Limb (tissue), 2 donors: ENCODE data around the gene ATP11A.
"Not testable (repeated sequence)": the region's sequence is repeated elsewhere in the genome, so short reads cannot be mapped to it uniquely, and the experiment has no call there.

Experiments used
- DNase-seq, 2 donors: peaks; one replicate each; pipeline ENCODE4 v3.0.0-alpha.2; 2016; ENCODE audit errors: extremely low spot score in 2 of 2

The ATP11A gene

GRCh38 chr13:112709316-112709715 is 19.5 kb downstream of the ATP11A start:
- not testable (repeated sequence) for DNase-seq

GRCh38 chr13:112709825-112710783 is 20.3 kb downstream of the ATP11A start:
- DNase-seq = no peak

- no peak for DNase-seq
Measured at GRCh38 chr13:112710855-112711527, 21.2 kb downstream of the ATP11A start.

GRCh38 chr13:112711528-112712265 is 21.9 kb downstream of the ATP11A start:
- peak; percentile 69 to 88 for DNase-seq

GRCh38 chr13:112712451-112713207 is 22.8 kb downstream of the ATP11A start:
- DNase-seq = no peak

GRCh38 chr13:112713517-112714253 is 23.8 kb downstream of the ATP11A start:
- no peak for DNase-seq

GRCh38 chr13:112714376-112715174 is 24.7 kb downstream of the ATP11A start:
- no peak for DNase-seq

- peak in 1 of 2 donors; percentile 36 for DNase-seq
Measured at GRCh38 chr13:112715210-112715609, 25.4 kb downstream of the ATP11A start.

- DNase-seq = no peak
Measured at GRCh38 chr13:112715715-112716460, 26.1 kb downstream of the ATP11A start.

- DNase-seq = no peak
Measured at GRCh38 chr13:112716461-112716820, 26.6 kb downstream of the ATP11A start.

- DNase-seq = no peak
Measured at GRCh38 chr13:112716841-112717520, 27.1 kb downstream of the ATP11A start.

GRCh38 chr13:112718318-112718717 is 28.5 kb downstream of the ATP11A start:
- DNase-seq = no peak

GRCh38 chr13:112719016-112719415 is 29.2 kb downstream of the ATP11A start:
- DNase-seq = no peak

- DNase-seq = no peak
Measured at GRCh38 chr13:112719556-112719955, 29.7 kb downstream of the ATP11A start.

- no peak for DNase-seq
Measured at GRCh38 chr13:112720251-112720650, 30.4 kb downstream of the ATP11A start.

- no peak for DNase-seq
Measured at GRCh38 chr13:112720814-112721197, 31.0 kb downstream of the ATP11A start.

GRCh38 chr13:112721198-112722104 is 31.6 kb downstream of the ATP11A start:
- DNase-seq = no peak
